DMS153 (cell line): ENCODE data around the gene DCDC1.
A peak's percentile ranks its signal among the peaks of the same experiment; 100 is the strongest.

Experiments used
- DNase-seq: peaks from one replicate; lab custom pipeline; 2025; lab: John Stamatoyannopoulos, UW

The DCDC1 gene

GRCh38 chr11:30914143-30914762 lies 455.3 kb downstream of the DCDC1 start:
- DNase-seq = peak; percentile 38

- DNase-seq = no peak
Measured at GRCh38 chr11:30911247-30911646, 458.3 kb downstream of the DCDC1 start.

DNA sequence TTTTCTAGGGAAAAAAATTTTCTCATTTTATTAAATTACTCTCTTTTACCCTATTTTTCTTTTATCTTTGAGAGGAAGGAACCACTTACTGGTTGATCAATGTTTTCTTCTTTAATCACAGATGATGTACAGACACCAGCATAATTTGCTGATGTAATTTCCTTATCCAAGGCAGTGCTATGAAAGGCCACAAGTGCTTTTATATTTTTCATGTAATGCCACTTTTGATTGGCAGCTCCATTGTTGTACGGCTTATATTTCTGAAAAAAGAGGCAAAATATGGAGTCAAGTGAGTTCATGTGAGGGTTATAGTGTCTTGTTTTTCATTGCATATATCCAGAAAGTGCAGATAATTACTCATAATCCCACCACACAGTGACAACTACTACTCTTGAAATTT lies 460.7 kb downstream of the DCDC1 start:
- DNase-seq = no peak

DNA sequence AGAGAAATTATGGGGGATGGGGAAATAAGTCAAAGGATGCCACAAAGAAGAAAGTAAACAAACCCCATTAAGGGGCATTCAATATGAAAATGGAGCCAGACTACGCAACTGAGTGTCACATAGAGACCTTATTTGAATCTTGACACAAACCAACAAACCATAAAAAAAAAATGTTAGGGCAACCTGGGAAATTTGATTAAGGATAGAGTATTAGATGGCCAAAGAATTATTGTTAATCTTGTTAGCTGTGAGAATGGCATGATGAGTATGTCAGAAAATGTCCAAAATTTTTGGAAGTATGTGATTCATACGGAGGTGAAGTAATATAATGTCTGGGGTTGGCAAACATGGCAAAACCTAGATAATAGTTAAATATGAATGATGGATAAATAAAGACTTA lies 461.3 kb downstream of the DCDC1 start:
- no peak for DNase-seq

DNA sequence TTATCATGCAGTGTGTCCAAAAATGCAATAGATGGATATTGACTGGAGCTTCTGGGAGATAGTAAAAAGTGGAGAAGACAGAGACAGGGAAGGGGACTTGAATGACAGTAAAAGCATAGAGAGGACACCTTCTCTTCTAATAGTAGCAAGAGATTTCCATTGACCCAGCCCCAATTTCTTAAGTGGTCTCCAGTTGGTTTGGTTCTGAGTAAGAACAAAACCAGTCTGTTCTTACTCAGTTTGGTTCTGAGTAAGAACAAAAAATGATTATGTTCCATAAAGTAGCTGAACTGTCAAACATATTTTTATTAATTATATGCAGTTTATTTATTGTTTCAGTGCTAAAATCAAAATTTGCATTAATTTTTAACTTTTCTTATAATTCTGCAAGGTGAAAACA lies 466.6 kb downstream of the DCDC1 start:
- DNase-seq = no peak

GRCh38 chr11:30895046-30895445 lies 474.5 kb downstream of the DCDC1 start:
- no peak for DNase-seq

GRCh38 chr11:30893318-30893717 lies 476.2 kb downstream of the DCDC1 start:
- DNase-seq = no peak

- DNase-seq = no peak
Measured at GRCh38 chr11:30889143-30889794, 480.3 kb downstream of the DCDC1 start.

- DNase-seq = peak; percentile 83
Measured at GRCh38 chr11:30879322-30880005, 490.1 kb downstream of the DCDC1 start.

GRCh38 chr11:30878400-30878799 lies 491.1 kb downstream of the DCDC1 start:
- DNase-seq = no peak

DNA sequence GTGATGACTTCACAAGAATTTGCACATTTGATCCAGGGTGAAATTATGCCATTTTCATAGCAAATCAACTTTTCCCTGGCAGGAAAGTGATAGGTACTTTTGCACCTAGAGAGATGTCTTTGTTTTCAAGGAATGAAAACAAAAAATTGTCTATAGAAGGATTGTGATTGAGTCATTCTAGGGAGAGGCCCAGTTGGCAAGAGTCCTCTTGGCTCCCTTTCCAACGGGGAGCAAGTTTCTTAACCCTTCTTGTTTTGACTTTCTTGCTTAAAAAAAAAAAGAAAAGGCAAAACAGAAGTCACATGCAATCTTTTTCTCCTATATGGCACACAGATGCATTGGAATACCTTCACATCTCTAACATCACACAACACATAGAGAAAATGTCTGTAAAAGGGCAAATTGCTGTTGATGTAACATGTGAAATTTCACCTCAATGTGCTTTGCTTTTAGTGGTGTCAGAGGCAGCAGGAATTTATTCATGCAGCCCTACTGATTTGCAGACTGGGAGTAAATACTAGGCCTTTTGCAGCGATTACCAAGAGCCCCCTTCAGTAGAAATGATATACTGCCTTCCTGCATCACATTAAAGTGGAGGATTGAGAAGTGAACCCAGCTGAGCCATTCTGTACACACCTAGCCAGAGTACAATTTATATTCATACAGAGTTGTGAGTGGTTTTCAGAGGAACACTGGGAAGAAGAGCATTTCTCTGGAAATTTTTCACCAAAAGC lies 492.7 kb downstream of the DCDC1 start:
- no peak for DNase-seq

DNA sequence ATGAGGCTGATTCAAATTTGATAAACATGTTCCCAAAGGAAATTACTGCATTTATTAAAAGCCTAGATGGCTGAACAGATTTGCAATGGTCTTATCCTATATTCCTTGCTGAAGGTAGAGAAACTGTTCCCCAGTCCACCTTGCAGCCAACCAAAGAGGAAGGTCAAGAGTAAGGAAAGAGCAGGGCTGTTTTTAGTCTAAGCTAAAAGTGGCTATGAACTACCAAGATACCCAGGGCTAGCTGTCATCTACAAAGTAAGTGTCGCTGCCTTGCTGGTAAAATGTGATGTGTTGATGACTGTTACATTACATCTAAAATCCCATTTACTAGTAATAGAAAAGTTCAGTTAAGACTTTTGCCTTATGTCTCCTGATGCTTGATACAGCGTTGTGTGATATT lies 493.3 kb downstream of the DCDC1 start:
- DNase-seq = no peak

GRCh38 chr11:30875806-30876205 lies 493.7 kb downstream of the DCDC1 start:
- DNase-seq = no peak

GRCh38 chr11:30873924-30874610 lies 495.5 kb downstream of the DCDC1 start:
- DNase-seq = no peak

DNA sequence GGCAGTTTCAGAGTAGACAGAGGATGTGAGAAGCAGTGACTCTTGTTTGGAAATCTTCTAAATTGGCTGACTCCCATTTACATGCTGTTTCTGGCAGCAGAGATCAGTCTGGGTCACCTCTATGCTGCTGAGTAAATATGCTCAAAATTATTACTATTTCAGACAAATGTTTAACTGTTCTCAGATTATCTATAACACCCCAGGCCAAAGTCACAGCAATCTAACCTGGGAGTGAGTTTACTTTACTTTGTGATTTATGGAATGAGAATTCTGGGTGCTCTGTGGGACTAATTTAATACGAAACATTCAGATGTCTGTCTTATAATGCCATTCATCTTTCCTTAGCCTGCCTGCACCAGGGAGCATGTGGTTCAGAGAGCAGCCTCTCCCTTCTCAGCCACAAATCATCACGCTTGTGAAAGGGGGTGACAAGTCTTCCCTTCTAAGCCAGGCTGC lies 500.9 kb downstream of the DCDC1 start:
- no peak for DNase-seq

DNA sequence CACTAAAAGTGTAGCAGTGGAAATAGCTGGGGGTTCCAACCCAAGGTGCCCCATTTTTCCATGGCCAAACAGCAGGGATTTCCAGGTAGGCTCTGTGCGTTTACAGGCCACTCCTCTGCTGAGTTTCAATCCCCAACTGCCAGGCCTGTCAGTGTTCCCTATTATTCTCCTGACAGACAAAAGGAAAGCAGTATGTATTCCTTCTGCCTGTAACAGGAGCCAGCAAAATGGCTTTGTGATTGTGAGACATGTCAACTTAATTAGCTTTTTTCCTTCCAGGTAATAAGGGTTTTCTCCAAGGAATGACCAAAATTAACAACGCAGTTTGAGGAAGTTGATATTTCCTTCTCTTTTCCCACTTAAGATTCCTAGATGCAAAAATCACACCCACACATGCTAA lies 506.3 kb downstream of the DCDC1 start:
- DNase-seq = no peak

DNA sequence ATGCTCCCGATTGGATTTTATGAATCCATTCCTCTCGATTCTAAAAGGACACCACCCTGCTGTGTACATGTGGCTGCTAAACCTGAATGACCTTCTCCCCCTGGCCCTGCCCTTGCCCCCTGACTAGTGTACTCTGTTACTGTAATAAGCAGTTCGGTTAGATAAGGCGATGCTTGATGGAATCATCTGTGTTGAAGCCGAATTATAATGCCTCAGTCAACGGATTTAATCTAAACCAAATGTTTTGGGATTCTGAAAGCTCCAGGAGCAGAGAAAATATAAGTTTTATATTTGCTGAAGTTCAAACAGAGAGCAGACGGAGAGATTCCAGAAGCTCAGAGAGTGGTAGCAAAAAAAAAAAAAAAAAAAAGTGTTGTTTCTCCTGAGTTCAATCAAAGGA lies 508.0 kb downstream of the DCDC1 start:
- DNase-seq = no peak

DNA sequence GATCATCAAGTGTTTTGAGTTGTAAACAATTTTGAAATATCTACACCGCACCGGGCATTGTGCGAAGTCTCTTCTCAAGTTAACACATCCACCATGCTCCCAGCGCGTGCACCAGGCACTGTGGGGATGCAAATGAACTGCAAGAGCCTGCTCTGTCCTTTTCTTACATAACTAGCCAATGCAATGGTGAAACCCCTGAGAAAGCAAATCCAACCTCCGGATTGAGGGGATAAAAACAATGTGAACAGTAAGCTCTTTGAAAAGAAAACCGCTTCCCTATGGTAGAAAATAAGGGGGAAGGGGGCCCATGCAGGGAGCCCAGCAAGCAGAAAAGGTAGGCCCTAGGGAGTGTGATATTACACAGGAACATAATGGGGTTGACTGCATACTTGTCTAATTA lies 508.5 kb downstream of the DCDC1 start:
- DNase-seq = no peak

DNA sequence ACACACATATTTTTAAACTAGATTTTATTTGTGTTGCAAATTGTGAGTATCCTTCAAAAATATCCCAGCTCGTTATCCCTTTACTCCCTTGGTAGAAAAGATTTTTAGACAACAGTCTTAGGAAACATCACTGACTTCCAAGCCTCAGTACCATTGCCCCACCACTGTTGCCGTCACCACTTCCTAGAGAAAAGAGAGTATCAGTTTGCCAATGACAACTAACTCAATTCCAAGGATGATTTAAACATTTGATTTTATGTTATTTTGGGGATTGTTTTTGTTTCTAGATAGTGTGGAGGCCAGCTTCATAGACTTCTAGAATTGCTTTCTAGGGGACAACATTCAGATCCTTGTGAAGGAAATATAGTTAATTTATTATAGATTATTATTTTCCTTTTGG lies 509.4 kb downstream of the DCDC1 start:
- DNase-seq = no peak

DNA sequence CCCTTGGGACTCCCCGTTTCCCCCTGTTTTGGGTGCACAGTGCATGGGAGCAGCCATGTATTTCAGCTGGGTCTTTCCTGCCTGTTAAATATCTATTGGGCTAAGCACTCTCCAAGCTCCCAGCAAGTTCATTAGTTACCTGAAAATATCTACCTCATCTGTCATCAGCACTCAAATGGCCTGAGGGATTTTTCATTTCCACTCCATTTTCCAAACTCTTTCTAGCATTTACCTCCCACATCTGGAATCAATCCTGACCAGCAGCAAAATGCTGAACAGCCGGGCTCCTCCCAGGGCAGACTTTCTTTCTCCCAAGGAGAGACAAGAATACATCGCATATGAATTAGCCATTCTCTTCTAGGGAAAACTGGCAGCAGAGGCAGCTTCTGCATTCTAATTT lies 509.9 kb downstream of the DCDC1 start:
- no peak for DNase-seq

DNA sequence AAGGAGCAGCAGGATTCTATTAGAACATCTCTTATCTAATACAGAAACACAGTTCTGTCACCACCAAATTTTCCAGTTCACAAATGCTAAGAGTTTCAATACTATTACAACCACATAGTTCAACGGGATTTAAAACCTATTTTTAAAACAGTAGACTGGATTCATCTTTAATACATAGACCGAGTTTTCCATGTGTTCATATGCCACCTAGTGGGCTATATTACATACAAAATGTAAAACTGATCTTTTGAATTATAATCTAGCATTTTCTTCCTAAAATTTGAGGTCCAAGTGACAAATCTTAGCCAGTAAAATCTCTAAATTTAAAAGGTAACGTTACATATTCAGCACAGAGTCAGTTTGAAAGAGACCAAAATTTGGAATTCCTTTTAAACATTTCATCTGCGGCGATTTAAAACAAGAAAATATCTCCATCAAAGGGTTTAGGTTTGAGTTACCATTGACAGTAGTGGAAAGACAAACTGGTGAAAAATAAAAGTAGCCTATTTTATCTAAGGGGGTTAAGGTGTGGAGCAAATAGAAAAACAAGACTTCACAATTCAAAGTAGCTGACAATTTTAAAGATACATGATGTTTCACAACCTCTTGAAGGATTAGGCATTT lies 514.0 kb downstream of the DCDC1 start:
- DNase-seq = no peak

DNA sequence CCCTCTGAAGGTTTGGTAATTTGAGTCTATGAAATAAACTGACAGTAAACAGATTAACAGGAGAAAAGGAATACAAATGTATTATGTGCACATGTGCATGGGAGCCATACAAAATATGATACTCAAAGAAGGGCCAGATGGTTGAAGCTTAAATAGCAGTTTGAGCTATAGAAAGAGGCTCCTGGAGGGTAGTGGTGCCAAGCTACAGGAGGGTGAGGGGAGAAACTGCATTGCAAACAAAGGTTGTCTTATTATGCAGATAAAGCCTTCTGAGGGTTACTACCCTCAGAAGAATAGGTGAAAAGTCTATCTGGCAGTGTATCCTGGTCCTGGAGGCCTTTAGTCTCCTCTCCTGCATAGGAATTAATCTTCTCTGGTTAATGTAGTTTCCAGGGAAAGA lies 516.1 kb downstream of the DCDC1 start:
- no peak for DNase-seq
